ENCODE data around the gene TMEM121B. TPM values are rescaled to one million over a fixed set of nuclear protein-coding genes. Genes with fewer than 3 reads are reported as not detected.

The TMEM121B gene
- total and polyA plus RNA-seq, 7 experiments from 2014 or later, result 0.13 to 2.6 (median 0.24) TPM; not detected in 2

DNA sequence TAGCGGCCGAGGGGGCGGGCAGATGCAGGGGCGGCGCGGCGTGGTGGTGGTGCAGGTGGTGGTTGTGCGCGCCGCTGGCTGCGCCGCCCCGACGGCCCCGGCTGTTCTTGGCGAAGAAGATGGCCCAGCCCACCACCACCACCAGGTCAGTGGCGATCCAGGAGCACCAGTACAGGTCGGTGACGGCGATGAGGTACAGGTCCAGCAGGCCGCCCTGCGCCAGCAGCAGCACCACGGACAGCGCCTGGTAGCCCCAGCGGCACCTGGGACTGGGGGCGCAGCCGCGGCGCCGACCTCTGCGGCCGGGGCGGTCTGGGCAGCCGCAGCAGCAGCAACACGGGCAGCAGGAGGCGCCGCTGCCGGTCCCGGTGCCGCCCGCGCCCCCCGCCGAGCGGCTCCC, 879 bp downstream of the TMEM121B start:
- CTCF ChIA-PET, result no interaction called here
- peaks cover 0 to 2% (median 0%) of the 10 kb centered on the region in 11 donors for H3K9me3 Mint-ChIP-seq
- Histone ChIP-seq H3K36me3 (ENCODE audit: control insufficient read depth in 2 of 3, insufficient read depth in 3 of 3, low read length in 3 of 3) (no peaks in the 10 kb centered on the region), H3K27ac (ENCODE audit: low read depth, low read length) (no peak overlapping the region), H3K9me3 (ENCODE audit: control insufficient read depth in 2 of 3, low read length in 3 of 3) (no peaks in the 10 kb centered on the region), H3K27me3 (ENCODE audit: control insufficient read depth in 2 of 2, insufficient read depth in 2 of 2, low read length in 2 of 2) (peaks cover 0 to 10% of the 10 kb centered on the region in 2 donors), H3K4me1 (ENCODE audit: control insufficient read depth in 2 of 2, insufficient read depth in 2 of 2, low read length in 2 of 2) (peaks cover 46 to 54% of the 10 kb centered on the region in 2 donors), H3K4me3 (ENCODE audit: low read length) (no peak overlapping the region)
- intact Hi-C loops (cut with micrococcal nuclease), result loop anchor here (1.0 kb wide), 2 partner anchors 33 to 36 kb away; partner anchors contain the start of gene IL17RA (in 1 of the 2)
- no peak overlapping the region for H3K27ac Mint-ChIP-seq
- H3K36me3 Mint-ChIP-seq, result peaks cover 0 to 4% (median 0%) of the 10 kb centered on the region in 5 donors
- peak overlapping the region in 7 of 10 donors; percentile 21 to 78 (median 58) for H3K4me3 Mint-ChIP-seq
- ATAC-seq (peak; percentile 79), DNase-seq (peak; percentile 36 to 74 (median 53))
- H3K4me1 Mint-ChIP-seq, result peaks cover 41 to 50% (median 47%) of the 10 kb centered on the region in 7 donors
- peaks cover 6 to 43% (median 12%) of the 10 kb centered on the region in 5 donors for H3K27me3 Mint-ChIP-seq
- POLR2A ChIA-PET, result interaction anchor here (16.1 kb wide), 1 partner anchor 32 kb away, joined by 114 read pairs; no protein-coding TSS in a partner anchor

DNA sequence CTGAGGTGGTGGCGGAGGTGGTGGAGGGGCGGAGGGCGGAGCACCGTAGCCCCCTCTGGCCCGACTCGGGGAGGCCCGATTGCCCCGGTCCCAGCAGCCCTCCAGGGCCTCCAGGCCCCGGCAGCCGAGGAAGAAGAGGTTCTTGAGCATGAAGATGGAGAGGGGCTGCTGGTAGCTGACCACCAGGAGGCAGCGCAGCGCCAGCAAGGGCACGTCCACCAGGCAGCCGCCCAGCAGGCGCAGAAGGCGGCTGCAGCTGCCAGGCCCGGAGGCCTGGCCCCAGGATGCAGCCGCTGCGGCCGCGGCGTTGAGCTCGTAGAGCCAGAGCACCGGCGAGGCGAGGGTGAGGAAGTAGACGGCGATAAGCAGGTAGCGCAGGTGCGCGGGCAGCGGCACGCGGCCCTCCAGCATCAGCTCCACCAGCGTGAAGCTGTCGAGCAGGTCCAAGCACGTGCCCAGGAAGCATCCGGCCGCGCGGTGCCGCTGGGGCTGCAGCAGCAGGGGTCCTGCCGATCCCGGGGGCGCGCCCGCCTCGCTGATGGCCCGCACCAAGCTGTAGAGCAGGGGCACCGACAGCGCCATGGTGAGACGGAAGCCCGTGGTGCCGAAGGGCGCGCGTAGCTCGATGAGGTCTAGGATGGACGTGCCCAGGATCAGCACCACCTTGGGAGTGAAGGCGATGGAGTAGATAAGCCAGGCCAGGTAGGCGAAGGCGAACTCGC, 1.5 kb downstream of the TMEM121B start:
- Mint-ChIP-seq H3K4me1 (peaks cover 47 to 56% (median 54%) of the 10 kb centered on the region in 7 donors), H3K36me3 (peaks cover 0 to 4% (median 0%) of the 10 kb centered on the region in 5 donors), H3K9me3 (peaks cover 0 to 2% (median 0%) of the 10 kb centered on the region in 11 donors), H3K27ac (peak overlapping the region in 2 of 9 donors; percentile 33 to 56), H3K27me3 (peaks cover 6 to 39% (median 12%) of the 10 kb centered on the region in 5 donors), H3K4me3 (peak overlapping the region; percentile 50 to 78 (median 65))
- no peak overlapping the region for H3K4me3 ChIP-seq (ENCODE audit: low read length)
- ChIA-PET POLR2A (interaction anchor here (0.9 to 16.1 kb wide), 2 partner anchors 24 to 32 kb away, joined by 3 to 114 read pairs; no protein-coding TSS in a partner anchor), CTCF (no interaction called here)
- peaks cover 46 to 60% of the 10 kb centered on the region in 2 donors for H3K4me1 ChIP-seq (ENCODE audit: control insufficient read depth in 2 of 2, insufficient read depth in 2 of 2, low read length in 2 of 2)
- H3K9me3 ChIP-seq (ENCODE audit: control insufficient read depth in 2 of 3, low read length in 3 of 3), result no peaks in the 10 kb centered on the region
- no peak overlapping the region for H3K27ac ChIP-seq (ENCODE audit: low read depth, low read length)
- DNase-seq (no peak), ATAC-seq (no peak)
- peaks cover 0 to 10% of the 10 kb centered on the region in 2 donors for H3K27me3 ChIP-seq (ENCODE audit: control insufficient read depth in 2 of 2, insufficient read depth in 2 of 2, low read length in 2 of 2)
- H3K36me3 ChIP-seq (ENCODE audit: control insufficient read depth in 2 of 3, insufficient read depth in 3 of 3, low read length in 3 of 3), result no peaks in the 10 kb centered on the region
- intact Hi-C loops (cut with micrococcal nuclease), result loop anchor here (1.0 kb wide), 2 partner anchors 32 to 35 kb away; partner anchors contain the start of gene IL17RA (in 1 of the 2)

DNA sequence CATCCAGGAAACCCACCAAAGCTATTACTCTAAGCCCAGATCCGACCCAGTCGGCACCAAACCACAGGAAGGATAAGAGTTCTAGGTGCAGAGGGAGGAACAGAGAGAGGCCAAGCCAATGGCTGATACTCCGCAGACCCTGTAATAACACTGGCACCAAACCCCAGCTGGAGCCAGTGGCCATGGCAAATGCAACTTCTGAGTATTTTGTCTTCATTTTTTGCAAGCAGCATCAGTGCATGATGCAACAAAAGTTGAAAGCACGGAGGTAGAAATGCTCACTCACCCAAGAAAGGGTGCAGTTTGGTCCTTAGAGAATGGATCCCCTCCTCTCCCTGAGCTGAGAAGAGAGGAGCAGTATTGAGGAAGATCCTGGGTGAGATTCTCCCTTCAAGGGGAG, 2.8 kb downstream of the TMEM121B start:
- no peak for DNase-seq
- peaks cover 0 to 2% (median 0%) of the 10 kb centered on the region in 11 donors for H3K9me3 Mint-ChIP-seq
- intact Hi-C loops (cut with micrococcal nuclease), result loop anchor here in 1 of 2 donors (1.0 kb wide), 1 partner anchor 31 kb away; no protein-coding TSS in a partner anchor

DNA sequence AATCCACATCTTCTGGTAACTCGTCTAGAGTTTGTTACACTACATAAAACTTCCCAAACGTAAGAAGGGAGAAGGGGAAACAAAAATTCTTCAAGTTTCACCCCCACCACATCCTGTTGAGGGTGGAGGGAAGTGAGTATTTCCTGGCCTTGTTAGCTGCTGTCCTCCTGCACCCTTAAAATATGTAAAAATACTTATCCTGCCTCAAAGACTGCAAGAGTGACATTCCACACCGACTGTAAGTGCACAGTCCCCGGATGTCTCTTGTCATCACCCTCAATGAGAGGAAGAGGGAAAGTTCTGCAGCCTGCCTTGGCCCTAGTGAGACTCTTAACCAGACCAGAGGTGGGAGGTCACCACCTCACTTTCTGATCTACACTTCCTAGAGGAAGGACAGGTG, 3.3 kb downstream of the TMEM121B start:
- H3K27ac Mint-ChIP-seq, result peak overlapping the region; percentile 63 to 92 (median 82)
- Histone ChIP-seq H3K4me1 (ENCODE audit: control insufficient read depth in 2 of 2, insufficient read depth in 2 of 2, low read length in 2 of 2) (peaks cover 46 to 66% of the 10 kb centered on the region in 2 donors), H3K4me3 (ENCODE audit: low read length) (peak overlapping the region; percentile 15), H3K36me3 (ENCODE audit: control insufficient read depth in 2 of 3, insufficient read depth in 3 of 3, low read length in 3 of 3) (no peaks in the 10 kb centered on the region), H3K27ac (ENCODE audit: low read depth, low read length) (peak overlapping the region; percentile 63), H3K27me3 (ENCODE audit: control insufficient read depth in 2 of 2, insufficient read depth in 2 of 2, low read length in 2 of 2) (peaks cover 0 to 10% of the 10 kb centered on the region in 2 donors), H3K9me3 (ENCODE audit: control insufficient read depth in 2 of 3, low read length in 3 of 3) (no peaks in the 10 kb centered on the region)
- peak; percentile 23 for ATAC-seq
- peaks cover 0 to 2% (median 0%) of the 10 kb centered on the region in 11 donors for H3K9me3 Mint-ChIP-seq
- peak overlapping the region; percentile 61 to 83 (median 76) for H3K4me3 Mint-ChIP-seq
- peaks cover 6 to 28% (median 12%) of the 10 kb centered on the region in 5 donors for H3K27me3 Mint-ChIP-seq
- POLR2A ChIA-PET, result interaction anchor here (0.6 to 16.1 kb wide), 7 partner anchors 11 to 44 kb away, joined by 3 to 114 read pairs (median 4); no protein-coding TSS in a partner anchor
- peaks cover 53 to 73% (median 67%) of the 10 kb centered on the region in 7 donors for H3K4me1 Mint-ChIP-seq
- peak in 6 of 9 donors; percentile 17 to 52 (median 42) for DNase-seq
- H3K36me3 Mint-ChIP-seq, result peaks cover 0 to 4% (median 0%) of the 10 kb centered on the region in 5 donors
- intact Hi-C loops (cut with micrococcal nuclease), result loop anchor here (1.0 to 2.0 kb wide), 4 partner anchors 13 to 41 kb away; partner anchors contain the start of gene HDHD5 (in 2 of the 2)
- CTCF ChIA-PET, result interaction anchor here (0.9 kb wide), 1 partner anchor 11 kb away, joined by 3 read pairs; no protein-coding TSS in a partner anchor

More for the DNA sequence above, 2.8 kb downstream of the TMEM121B start:
- Histone ChIP-seq H3K4me3 (ENCODE audit: low read length) (peak overlapping the region; percentile 15), H3K4me1 (ENCODE audit: control insufficient read depth in 2 of 2, insufficient read depth in 2 of 2, low read length in 2 of 2) (peaks cover 46 to 66% of the 10 kb centered on the region in 2 donors), H3K27ac (ENCODE audit: low read depth, low read length) (no peak overlapping the region), H3K27me3 (ENCODE audit: control insufficient read depth in 2 of 2, insufficient read depth in 2 of 2, low read length in 2 of 2) (peaks cover 0 to 10% of the 10 kb centered on the region in 2 donors), H3K9me3 (ENCODE audit: control insufficient read depth in 2 of 3, low read length in 3 of 3) (no peaks in the 10 kb centered on the region), H3K36me3 (ENCODE audit: control insufficient read depth in 2 of 3, insufficient read depth in 3 of 3, low read length in 3 of 3) (no peaks in the 10 kb centered on the region)
- ChIA-PET POLR2A (interaction anchor here (0.6 to 16.1 kb wide), 6 partner anchors 13 to 44 kb away, joined by 3 to 114 read pairs (median 4); no protein-coding TSS in a partner anchor), CTCF (interaction anchor here (0.9 kb wide), 1 partner anchor 12 kb away, joined by 3 read pairs; no protein-coding TSS in a partner anchor)
- Mint-ChIP-seq H3K36me3 (peaks cover 0 to 4% (median 0%) of the 10 kb centered on the region in 5 donors), H3K4me3 (peak overlapping the region; percentile 61 to 83 (median 76)), H3K27ac (peak overlapping the region; percentile 63 to 92 (median 82)), H3K4me1 (peaks cover 53 to 69% (median 64%) of the 10 kb centered on the region in 7 donors), H3K27me3 (peaks cover 6 to 33% (median 12%) of the 10 kb centered on the region in 5 donors)
- no peak for ATAC-seq

DNA sequence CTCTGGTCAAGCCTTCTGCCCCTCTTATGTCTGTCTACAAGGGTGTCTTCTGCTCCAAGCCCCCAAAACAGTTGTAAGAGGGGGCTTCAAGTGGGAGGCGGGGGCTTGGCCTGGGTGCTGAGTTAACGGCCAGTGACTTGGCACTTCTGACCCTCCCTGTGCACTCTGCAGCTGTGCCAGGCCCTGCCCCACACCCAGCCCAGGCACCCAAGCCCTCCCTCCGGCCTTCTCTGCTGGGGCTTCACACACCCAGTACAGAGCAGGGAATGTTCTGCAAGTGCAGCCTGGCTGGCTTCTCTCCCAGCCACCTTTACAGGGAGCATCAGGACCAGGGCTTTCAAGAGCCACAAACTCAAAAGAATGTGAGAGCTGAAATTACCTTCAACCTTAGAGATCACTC, 3.8 kb downstream of the TMEM121B start:
- H3K4me1 Mint-ChIP-seq, result peaks cover 55 to 78% (median 71%) of the 10 kb centered on the region in 7 donors
- H3K27ac Mint-ChIP-seq, result peak overlapping the region; percentile 63 to 92 (median 82)
- POLR2A ChIA-PET, result interaction anchor here (0.6 to 16.1 kb wide), 8 partner anchors 11 to 54 kb away, joined by 3 to 114 read pairs (median 3); no protein-coding TSS in a partner anchor
- H3K27me3 ChIP-seq (ENCODE audit: control insufficient read depth in 2 of 2, insufficient read depth in 2 of 2, low read length in 2 of 2), result peaks cover 0 to 10% of the 10 kb centered on the region in 2 donors
- DNase-seq, result no peak
- peaks cover 6 to 23% (median 8%) of the 10 kb centered on the region in 5 donors for H3K27me3 Mint-ChIP-seq
- H3K9me3 ChIP-seq (ENCODE audit: control insufficient read depth in 2 of 3, low read length in 3 of 3), result no peaks in the 10 kb centered on the region
- H3K36me3 ChIP-seq (ENCODE audit: control insufficient read depth in 2 of 3, insufficient read depth in 3 of 3, low read length in 3 of 3), result no peaks in the 10 kb centered on the region
- CTCF ChIA-PET, result interaction anchor here (0.6 kb wide), 1 partner anchor 24 kb away, joined by 4 read pairs; no protein-coding TSS in a partner anchor
- H3K27ac ChIP-seq (ENCODE audit: low read depth, low read length), result peak overlapping the region; percentile 63
- ATAC-seq, result no peak
- peak overlapping the region; percentile 69 to 88 (median 78) for H3K4me3 Mint-ChIP-seq
- intact Hi-C loops (cut with micrococcal nuclease), result loop anchor here (2.0 kb wide), 3 partner anchors 13 to 41 kb away; partner anchors contain the start of gene HDHD5 (in 2 of the 2)
- H3K36me3 Mint-ChIP-seq, result peaks cover 0 to 4% (median 0%) of the 10 kb centered on the region in 5 donors
- H3K9me3 Mint-ChIP-seq, result peaks cover 0 to 2% (median 0%) of the 10 kb centered on the region in 11 donors
- peaks cover 46 to 66% of the 10 kb centered on the region in 2 donors for H3K4me1 ChIP-seq (ENCODE audit: control insufficient read depth in 2 of 2, insufficient read depth in 2 of 2, low read length in 2 of 2)
- no peak overlapping the region for H3K4me3 ChIP-seq (ENCODE audit: low read length)
